IPS-18c (cell line): ENCODE results near the gene RAB1A.

Experiments
- H3K4me3 ChIP-seq: 2 replicates; pipeline ENCODE4 v1.7.0; 2013; ENCODE audit warnings: low read depth, mild to moderate bottlenecking, low read length, moderate library complexity; ENCODE audit not compliant: insufficient read depth
- H3K9me3 ChIP-seq: one replicate; pipeline ENCODE4 v1.6.1; 2013; ENCODE audit warnings: mild to moderate bottlenecking, low read length, moderate library complexity; ENCODE audit not compliant: control insufficient read depth, insufficient read depth

The RAB1A gene

GRCh38 chr2:65112633-65113032, 17.3 kb downstream of the RAB1A start:
- no peak overlapping the region for H3K4me3 ChIP-seq
- no peaks in the 10 kb centered on the region for H3K9me3 ChIP-seq

DNA sequence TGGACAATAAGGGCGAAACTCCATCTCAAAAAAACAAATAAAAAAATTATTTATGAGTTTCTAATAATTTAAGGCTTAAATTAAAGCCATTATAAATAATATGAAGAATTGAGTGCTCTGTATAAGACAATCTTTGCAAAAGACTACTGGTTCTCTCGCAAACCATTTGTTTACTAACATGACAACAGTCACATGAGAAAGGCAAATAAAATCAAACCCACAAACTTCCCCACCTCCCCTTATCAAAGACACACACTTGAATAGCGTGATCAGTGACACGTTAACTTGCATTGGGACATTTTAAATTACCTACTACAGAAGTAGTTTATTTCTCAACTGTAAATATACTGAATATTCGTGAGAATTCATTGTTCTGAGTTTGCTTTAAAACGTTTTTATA, 21.1 kb downstream of the RAB1A start:
- Histone ChIP-seq H3K9me3 (no peaks in the 10 kb centered on the region), H3K4me3 (no peak overlapping the region)

DNA sequence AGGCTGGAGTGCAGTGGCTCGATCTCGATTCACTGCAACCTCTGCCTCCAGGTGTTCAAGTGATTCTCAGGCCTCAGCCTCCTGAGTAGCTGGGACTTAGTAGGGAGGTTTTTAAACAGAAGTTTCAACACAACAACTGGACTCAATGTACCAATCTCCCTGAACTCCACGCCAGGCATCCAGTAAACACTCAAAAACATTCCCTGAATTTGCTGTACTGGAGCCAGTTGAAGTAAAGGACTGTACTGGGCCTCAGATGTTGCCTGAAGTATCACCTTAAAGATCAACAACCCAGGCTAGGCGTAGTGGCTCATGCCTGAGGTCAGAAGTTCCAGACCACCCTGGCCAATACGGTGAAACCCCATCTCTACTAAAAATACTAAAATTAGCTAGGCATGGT, 22.4 kb downstream of the RAB1A start:
- no peaks in the 10 kb centered on the region for H3K9me3 ChIP-seq

GRCh38 chr2:65103013-65103715, 26.7 kb downstream of the RAB1A start:
- no peaks in the 10 kb centered on the region for H3K9me3 ChIP-seq

More for the DNA sequence above, 22.4 kb downstream of the RAB1A start:
- no peak overlapping the region for H3K4me3 ChIP-seq

DNA sequence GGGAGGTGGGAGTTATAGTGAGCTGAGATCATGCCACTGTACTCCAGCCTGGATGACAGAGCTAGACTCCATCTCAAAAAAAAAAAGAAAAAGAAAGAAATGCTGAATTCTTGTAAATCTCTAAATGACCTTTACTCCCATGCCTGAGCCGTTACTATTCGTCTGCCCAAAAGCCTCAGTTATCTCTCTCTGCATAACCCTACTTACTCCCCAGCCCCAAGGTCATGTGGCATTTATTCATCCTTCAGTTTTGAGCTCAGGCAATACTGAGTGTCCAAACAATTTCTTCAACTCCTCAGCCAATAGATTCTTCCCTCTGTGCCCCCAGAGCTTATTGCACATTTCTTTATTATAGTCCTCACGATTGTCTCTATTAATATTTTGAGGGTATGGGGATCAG, 28.8 kb downstream of the RAB1A start:
- no peaks in the 10 kb centered on the region for H3K9me3 ChIP-seq

More at GRCh38 chr2:65103013-65103715, 26.7 kb downstream of the RAB1A start:
- no peak overlapping the region for H3K4me3 ChIP-seq

DNA sequence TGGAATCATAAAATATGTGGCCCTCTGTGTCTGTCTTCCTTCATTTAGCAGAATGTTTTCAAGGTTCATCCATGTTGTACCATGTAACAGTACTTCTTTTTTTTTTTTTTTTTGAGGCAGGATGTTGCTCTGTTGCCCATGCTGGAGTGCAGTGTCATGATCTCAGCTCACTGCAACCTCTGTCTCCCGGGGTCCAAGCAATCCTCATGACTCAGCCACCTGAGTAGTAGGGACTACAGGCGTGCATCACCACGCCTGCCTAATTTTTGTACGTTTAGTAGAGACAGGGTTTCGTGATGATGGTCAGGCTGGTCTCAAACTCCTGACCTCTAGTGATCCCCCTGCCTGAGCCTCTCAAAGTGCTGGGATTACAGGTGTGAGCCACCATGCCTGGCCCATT, 31.2 kb downstream of the RAB1A start:
- Histone ChIP-seq H3K9me3 (no peaks in the 10 kb centered on the region), H3K4me3 (no peak overlapping the region)

More for the DNA sequence above, 28.8 kb downstream of the RAB1A start:
- H3K4me3 ChIP-seq, result no peak overlapping the region

GRCh38 chr2:65097844-65098243, 32.1 kb downstream of the RAB1A start:
- Histone ChIP-seq H3K4me3 (no peak overlapping the region), H3K9me3 (no peaks in the 10 kb centered on the region)

GRCh38 chr2:65096948-65097347, 33.0 kb downstream of the RAB1A start:
- no peaks in the 10 kb centered on the region for H3K9me3 ChIP-seq
- H3K4me3 ChIP-seq, result no peak overlapping the region

DNA sequence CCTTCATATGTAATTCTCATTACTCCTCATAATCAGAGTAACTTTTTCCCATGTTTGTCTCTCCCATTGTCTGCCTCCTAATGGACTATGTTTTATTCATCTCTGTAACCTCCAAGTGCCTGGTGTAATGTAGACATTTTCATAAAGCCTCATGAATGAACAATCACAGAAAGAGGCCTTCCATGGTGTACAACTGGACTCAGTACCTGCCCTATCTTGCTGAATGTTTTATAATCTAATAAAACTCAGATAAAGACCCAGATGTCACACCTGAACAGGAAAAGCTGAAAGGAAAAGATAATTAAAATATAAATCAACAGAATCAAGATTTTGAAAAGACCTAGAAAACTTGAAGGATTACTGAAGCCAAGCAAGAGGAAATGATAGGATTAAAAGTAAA, 36.7 kb downstream of the RAB1A start:
- H3K9me3 ChIP-seq, result no peaks in the 10 kb centered on the region
- H3K4me3 ChIP-seq, result no peak overlapping the region

- Histone ChIP-seq H3K4me3 (no peak overlapping the region), H3K9me3 (no peaks in the 10 kb centered on the region)
These were observed 37.1 kb downstream of the RAB1A start for GRCh38 chr2:65092791-65093190.

- H3K9me3 ChIP-seq, result no peaks in the 10 kb centered on the region
- H3K4me3 ChIP-seq, result no peak overlapping the region
These were observed 44.8 kb downstream of the RAB1A start for GRCh38 chr2:65085148-65085547.

- Histone ChIP-seq H3K9me3 (no peaks in the 10 kb centered on the region), H3K4me3 (no peak overlapping the region)
These were observed 48.6 kb downstream of the RAB1A start for GRCh38 chr2:65081232-65081685.

DNA sequence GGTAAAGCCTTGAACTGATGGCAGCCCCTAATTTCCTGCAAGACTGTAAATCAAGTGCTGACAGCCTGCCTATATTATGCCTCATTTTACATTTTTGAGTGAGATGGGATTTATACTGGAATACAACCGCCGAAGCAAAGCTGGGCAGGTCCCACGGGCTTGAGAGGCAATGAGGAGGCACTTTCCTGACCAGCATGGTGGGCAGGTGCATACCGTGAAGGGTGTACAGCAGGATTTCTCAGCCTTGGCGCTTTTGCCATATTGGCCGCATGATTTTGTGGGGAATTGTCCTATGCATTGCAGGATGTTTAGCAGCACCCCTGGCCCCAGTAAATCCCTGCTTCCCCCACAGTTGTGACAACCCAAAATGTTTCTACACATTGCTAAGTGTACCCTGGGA, 50.9 kb downstream of the RAB1A start:
- H3K9me3 ChIP-seq, result no peaks in the 10 kb centered on the region
- H3K4me3 ChIP-seq, result no peak overlapping the region

DNA sequence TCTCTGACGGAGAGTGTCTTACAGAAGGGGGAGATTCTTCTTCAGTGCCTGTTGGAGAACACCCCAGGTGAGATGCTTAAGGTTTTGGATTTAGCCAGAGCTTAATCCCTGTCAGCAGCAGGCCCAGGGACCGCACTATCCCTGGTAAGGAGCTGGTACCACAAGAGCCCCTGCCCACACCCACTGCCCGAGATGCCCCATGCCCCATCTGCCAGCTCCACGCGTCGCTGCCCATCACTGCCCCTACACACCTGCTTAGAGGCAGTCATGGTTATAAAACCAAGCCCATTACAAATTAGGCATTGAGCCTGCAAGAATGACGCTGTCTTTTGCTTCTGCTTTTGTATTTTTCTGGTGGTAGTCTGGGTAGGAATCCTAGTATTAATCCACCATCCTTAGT, 52.0 kb downstream of the RAB1A start:
- H3K9me3 ChIP-seq, result no peaks in the 10 kb centered on the region
- H3K4me3 ChIP-seq, result no peak overlapping the region

- no peaks in the 10 kb centered on the region for H3K9me3 ChIP-seq
- no peak overlapping the region for H3K4me3 ChIP-seq
These were observed 53.6 kb downstream of the RAB1A start for GRCh38 chr2:65076345-65076710.

- Histone ChIP-seq H3K4me3 (no peak overlapping the region), H3K9me3 (no peaks in the 10 kb centered on the region)
These were observed 54.1 kb downstream of the RAB1A start for GRCh38 chr2:65075605-65076344.

GRCh38 chr2:65075176-65075575, 54.7 kb downstream of the RAB1A start:
- Histone ChIP-seq H3K9me3 (no peaks in the 10 kb centered on the region), H3K4me3 (no peak overlapping the region)

DNA sequence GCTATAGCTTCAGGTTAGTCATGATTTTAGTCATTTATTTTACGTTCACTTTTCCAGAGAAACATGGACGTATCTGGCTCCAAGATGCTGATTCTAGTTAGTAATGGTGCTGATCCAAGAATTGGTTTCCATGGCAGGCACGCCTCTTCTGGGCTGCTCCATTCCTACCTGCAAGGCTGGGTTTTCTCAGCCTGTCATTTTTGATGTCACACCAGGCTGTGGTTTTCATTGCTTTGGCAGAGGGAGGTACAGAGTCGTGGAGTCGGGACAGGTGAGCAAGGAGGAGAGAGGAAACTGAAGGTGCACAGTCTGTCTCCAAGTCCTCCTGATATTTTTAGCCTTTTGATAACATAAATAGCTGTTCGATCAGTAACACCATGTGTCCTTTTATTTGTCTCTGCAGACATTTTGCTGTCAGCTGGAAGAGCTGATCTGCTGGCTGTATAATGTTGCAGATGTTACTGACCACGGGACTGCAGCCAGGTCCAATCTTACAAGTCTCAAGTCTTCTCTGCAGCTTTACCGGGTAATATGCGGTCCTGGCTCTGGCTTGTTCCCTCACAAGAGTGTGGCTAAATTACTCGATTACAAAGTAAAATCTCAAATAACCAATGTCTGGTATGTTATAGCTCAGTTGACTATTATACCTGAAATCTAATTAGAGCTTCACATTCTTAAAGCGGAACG, 55.9 kb downstream of the RAB1A start:
- no peaks in the 10 kb centered on the region for H3K9me3 ChIP-seq
- no peak overlapping the region for H3K4me3 ChIP-seq
